ENCODE measurements around the gene GZMH.
"Not testable (repeated sequence)": the region's sequence is repeated elsewhere in the genome, so short reads cannot be mapped to it uniquely, and the experiment has no call there.

GZMH gene

GRCh38 chr14:24584402-24584801 is 25.1 kb downstream of the GZMH start:
- not testable (repeated sequence) for H3K27me3 ChIP-seq (ENCODE audit: insufficient read depth, low read length); H3K27ac ChIP-seq (ENCODE audit: low read length); H3K4me1 ChIP-seq (ENCODE audit: insufficient read depth, low read length); H3K9ac ChIP-seq (ENCODE audit: low read depth, low read length); H3K4me3 ChIP-seq (ENCODE audit: low read length); H3K9me3 ChIP-seq (ENCODE audit: insufficient read depth, low read depth, low read length); H3K36me3 ChIP-seq (ENCODE audit: insufficient read depth, low read depth, low read length)

- no peak overlapping the region for H3K27ac ChIP-seq (ENCODE audit: low read length)
- no peaks in the 10 kb centered on the region for H3K27me3 ChIP-seq (ENCODE audit: insufficient read depth, low read length)
- no peak overlapping the region for H3K9ac ChIP-seq (ENCODE audit: low read depth, low read length)
- H3K4me3 ChIP-seq (ENCODE audit: low read length) = no peak overlapping the region
- no peaks in the 10 kb centered on the region for H3K4me1 ChIP-seq (ENCODE audit: insufficient read depth, low read length)
- H3K9me3 ChIP-seq (ENCODE audit: insufficient read depth, low read depth, low read length) = no peaks in the 10 kb centered on the region
- no peaks in the 10 kb centered on the region for H3K36me3 ChIP-seq (ENCODE audit: insufficient read depth, low read depth, low read length)
Observed at GRCh38 chr14:24578558-24578957, 30.9 kb downstream of the GZMH start.

- Histone ChIP-seq H3K27ac (ENCODE audit: low read length) (no peak overlapping the region), H3K36me3 (ENCODE audit: insufficient read depth, low read depth, low read length) (no peaks in the 10 kb centered on the region), H3K4me3 (ENCODE audit: low read length) (no peak overlapping the region), H3K27me3 (ENCODE audit: insufficient read depth, low read length) (no peaks in the 10 kb centered on the region), H3K4me1 (ENCODE audit: insufficient read depth, low read length) (no peaks in the 10 kb centered on the region), H3K9me3 (ENCODE audit: insufficient read depth, low read depth, low read length) (no peaks in the 10 kb centered on the region), H3K9ac (ENCODE audit: low read depth, low read length) (no peak overlapping the region)
Observed at GRCh38 chr14:24576771-24577170, 32.7 kb downstream of the GZMH start.

- Histone ChIP-seq H3K9ac (ENCODE audit: low read depth, low read length) (no peak within 1 kb of the TSS), H3K27ac (ENCODE audit: low read length) (no peak within 1 kb of the TSS), H3K4me1 (ENCODE audit: insufficient read depth, low read length) (no peaks in the 10 kb centered on the region), H3K27me3 (ENCODE audit: insufficient read depth, low read length) (no peaks in the 10 kb centered on the region), H3K4me3 (ENCODE audit: low read length) (no peak within 1 kb of the TSS), H3K36me3 (ENCODE audit: insufficient read depth, low read depth, low read length) (no peaks in the 10 kb centered on the region), H3K9me3 (ENCODE audit: insufficient read depth, low read depth, low read length) (no peaks in the 10 kb centered on the region)
Observed at GRCh38 chr14:24576182-24576581, 33.3 kb downstream of the GZMH start, which contains the start of gene CTSG. Gene CTSG, minus strand, starts transcription at chr14:24576250. Its CDS starts 27 bp downstream, at chr14:24576223.

- H3K27ac ChIP-seq (ENCODE audit: low read length) = no peak overlapping the region
- no peaks in the 10 kb centered on the region for H3K4me1 ChIP-seq (ENCODE audit: insufficient read depth, low read length)
- no peaks in the 10 kb centered on the region for H3K27me3 ChIP-seq (ENCODE audit: insufficient read depth, low read length)
- no peak overlapping the region for H3K9ac ChIP-seq (ENCODE audit: low read depth, low read length)
- no peaks in the 10 kb centered on the region for H3K36me3 ChIP-seq (ENCODE audit: insufficient read depth, low read depth, low read length)
- H3K9me3 ChIP-seq (ENCODE audit: insufficient read depth, low read depth, low read length) = no peaks in the 10 kb centered on the region
- no peak overlapping the region for H3K4me3 ChIP-seq (ENCODE audit: low read length)
Observed at GRCh38 chr14:24574206-24574774, 35.2 kb downstream of the GZMH start.

- Histone ChIP-seq H3K9ac (ENCODE audit: low read depth, low read length) (no peak overlapping the region), H3K36me3 (ENCODE audit: insufficient read depth, low read depth, low read length) (no peaks in the 10 kb centered on the region), H3K27me3 (ENCODE audit: insufficient read depth, low read length) (no peaks in the 10 kb centered on the region), H3K4me1 (ENCODE audit: insufficient read depth, low read length) (no peaks in the 10 kb centered on the region), H3K27ac (ENCODE audit: low read length) (no peak overlapping the region), H3K9me3 (ENCODE audit: insufficient read depth, low read depth, low read length) (peaks cover 10% of the 10 kb centered on the region; the same call in 1 of the 2 replicates), H3K4me3 (ENCODE audit: low read length) (no peak overlapping the region)
Observed at GRCh38 chr14:24566318-24566717, 43.2 kb downstream of the GZMH start.

- no peaks in the 10 kb centered on the region for H3K4me1 ChIP-seq (ENCODE audit: insufficient read depth, low read length)
- H3K9ac ChIP-seq (ENCODE audit: low read depth, low read length) = no peak overlapping the region
- no peaks in the 10 kb centered on the region for H3K27me3 ChIP-seq (ENCODE audit: insufficient read depth, low read length)
- peaks cover 10% of the 10 kb centered on the region; the same call in 1 of the 2 replicates for H3K9me3 ChIP-seq (ENCODE audit: insufficient read depth, low read depth, low read length)
- no peak overlapping the region for H3K4me3 ChIP-seq (ENCODE audit: low read length)
- H3K36me3 ChIP-seq (ENCODE audit: insufficient read depth, low read depth, low read length) = no peaks in the 10 kb centered on the region
- H3K27ac ChIP-seq (ENCODE audit: low read length) = no peak overlapping the region
Observed at GRCh38 chr14:24565766-24566165, 43.7 kb downstream of the GZMH start.

GRCh38 chr14:24563505-24563904 is 46.0 kb downstream of the GZMH start:
- H3K4me3 ChIP-seq (ENCODE audit: low read length) = no peak overlapping the region
- no peaks in the 10 kb centered on the region for H3K4me1 ChIP-seq (ENCODE audit: insufficient read depth, low read length)
- no peaks in the 10 kb centered on the region for H3K36me3 ChIP-seq (ENCODE audit: insufficient read depth, low read depth, low read length)
- H3K9ac ChIP-seq (ENCODE audit: low read depth, low read length) = no peak overlapping the region
- H3K9me3 ChIP-seq (ENCODE audit: insufficient read depth, low read depth, low read length) = peaks cover 10% of the 10 kb centered on the region; the same call in 1 of the 2 replicates
- H3K27ac ChIP-seq (ENCODE audit: low read length) = no peak overlapping the region
- H3K27me3 ChIP-seq (ENCODE audit: insufficient read depth, low read length) = no peaks in the 10 kb centered on the region

- Histone ChIP-seq H3K9me3 (ENCODE audit: insufficient read depth, low read depth, low read length) (no peaks in the 10 kb centered on the region), H3K4me3 (ENCODE audit: low read length) (no peak overlapping the region), H3K27ac (ENCODE audit: low read length) (no peak overlapping the region), H3K4me1 (ENCODE audit: insufficient read depth, low read length) (no peaks in the 10 kb centered on the region), H3K9ac (ENCODE audit: low read depth, low read length) (no peak overlapping the region), H3K36me3 (ENCODE audit: insufficient read depth, low read depth, low read length) (no peaks in the 10 kb centered on the region), H3K27me3 (ENCODE audit: insufficient read depth, low read length) (no peaks in the 10 kb centered on the region)
Observed at GRCh38 chr14:24556756-24557155, 52.7 kb downstream of the GZMH start.
